Fibroblast of villous mesenchyme (primary cell): Measurements from ENCODE around the gene SLC35D2. TPM values are rescaled to one million over a fixed set of nuclear protein-coding genes. Genes with fewer than 3 reads are reported as not detected.

Source experiments
- DNase-seq: peaks from one replicate; pipeline ENCODE4 v3.0.0-alpha.2; 2010; ENCODE audit warnings: low read depth
- H3K4me3 ChIP-seq: 2 replicates; pipeline ENCODE4 v1.5.1; 2011; ENCODE audit warnings: low read depth, mild to moderate bottlenecking, low read length
- total RNA-seq: library from RNA; depleted of rRNA; stranded (reverse); fragments of >200 nt; gene quantifications from 2 replicates; pipeline ENCODE4 v1.2.3, GENCODE V29; 2012
- TF ChIP-seq, protein P1 (sequence below): IDR thresholded peaks from 2 replicates; pipeline ENCODE4 v1.5.1; 2012; ENCODE audit warnings: low read depth, mild to moderate bottlenecking, low read length; ENCODE audit not compliant: insufficient read depth

The SLC35D2 gene
- total RNA-seq, 1 donor = 19.0 TPM

- H3K4me3 ChIP-seq = no peak overlapping the region
- DNase-seq = no peak
- TF ChIP-seq, protein P1, sequence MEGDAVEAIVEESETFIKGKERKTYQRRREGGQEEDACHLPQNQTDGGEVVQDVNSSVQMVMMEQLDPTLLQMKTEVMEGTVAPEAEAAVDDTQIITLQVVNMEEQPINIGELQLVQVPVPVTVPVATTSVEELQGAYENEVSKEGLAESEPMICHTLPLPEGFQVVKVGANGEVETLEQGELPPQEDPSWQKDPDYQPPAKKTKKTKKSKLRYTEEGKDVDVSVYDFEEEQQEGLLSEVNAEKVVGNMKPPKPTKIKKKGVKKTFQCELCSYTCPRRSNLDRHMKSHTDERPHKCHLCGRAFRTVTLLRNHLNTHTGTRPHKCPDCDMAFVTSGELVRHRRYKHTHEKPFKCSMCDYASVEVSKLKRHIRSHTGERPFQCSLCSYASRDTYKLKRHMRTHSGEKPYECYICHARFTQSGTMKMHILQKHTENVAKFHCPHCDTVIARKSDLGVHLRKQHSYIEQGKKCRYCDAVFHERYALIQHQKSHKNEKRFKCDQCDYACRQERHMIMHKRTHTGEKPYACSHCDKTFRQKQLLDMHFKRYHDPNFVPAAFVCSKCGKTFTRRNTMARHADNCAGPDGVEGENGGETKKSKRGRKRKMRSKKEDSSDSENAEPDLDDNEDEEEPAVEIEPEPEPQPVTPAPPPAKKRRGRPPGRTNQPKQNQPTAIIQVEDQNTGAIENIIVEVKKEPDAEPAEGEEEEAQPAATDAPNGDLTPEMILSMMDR = no peak
Measured at GRCh38 chr9:96388144-96388543, 4.6 kb upstream of the SLC35D2 start.

DNA sequence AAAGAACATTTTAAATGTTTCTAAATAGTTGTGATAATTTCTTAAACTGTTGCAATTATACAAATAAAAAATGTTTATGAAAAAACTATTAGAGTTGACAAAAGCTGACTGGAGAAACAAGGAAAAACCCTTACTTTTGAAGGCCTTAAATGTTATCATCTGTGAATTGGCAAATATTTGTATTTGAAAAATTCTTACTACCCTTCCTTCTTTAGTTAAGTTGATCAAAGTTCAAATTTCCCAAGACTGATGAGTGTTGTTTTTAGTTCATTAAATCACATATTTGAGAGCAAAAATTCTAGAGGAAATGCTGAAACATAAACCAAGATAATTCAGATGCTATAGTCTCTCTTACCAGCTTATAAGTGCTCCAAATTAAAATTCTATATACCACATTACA, 2.6 kb upstream of the SLC35D2 start:
- TF ChIP-seq, protein P1 = no peak
- H3K4me3 ChIP-seq = no peak overlapping the region
- DNase-seq = no peak

- H3K4me3 ChIP-seq = peak overlapping the region; percentile 68
- DNase-seq = no peak
- TF ChIP-seq, protein P1 = no peak
Measured at GRCh38 chr9:96382839-96383164, 709 bp downstream of the SLC35D2 start.

DNA sequence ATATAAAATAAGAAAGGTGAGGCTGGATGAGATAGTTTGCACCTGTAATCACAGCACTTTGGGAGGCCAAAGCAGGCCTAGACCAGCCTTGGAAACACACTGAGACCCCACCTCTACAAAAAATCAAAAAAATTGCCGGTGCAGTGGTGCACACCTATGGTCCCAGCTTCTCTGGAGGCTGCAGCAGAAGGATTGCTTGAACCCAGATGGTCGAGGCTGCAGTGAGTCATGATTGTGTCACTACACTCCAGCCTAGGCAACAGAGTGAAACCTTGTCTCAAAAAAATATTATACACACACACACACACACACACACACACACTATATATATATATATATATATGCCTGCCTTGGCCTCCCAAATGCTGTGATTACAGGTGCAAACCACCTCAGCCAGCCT, 1.3 kb downstream of the SLC35D2 start:
- no peak overlapping the region for H3K4me3 ChIP-seq
- peak; percentile 22 for DNase-seq
- TF ChIP-seq, protein P1 = no peak

DNA sequence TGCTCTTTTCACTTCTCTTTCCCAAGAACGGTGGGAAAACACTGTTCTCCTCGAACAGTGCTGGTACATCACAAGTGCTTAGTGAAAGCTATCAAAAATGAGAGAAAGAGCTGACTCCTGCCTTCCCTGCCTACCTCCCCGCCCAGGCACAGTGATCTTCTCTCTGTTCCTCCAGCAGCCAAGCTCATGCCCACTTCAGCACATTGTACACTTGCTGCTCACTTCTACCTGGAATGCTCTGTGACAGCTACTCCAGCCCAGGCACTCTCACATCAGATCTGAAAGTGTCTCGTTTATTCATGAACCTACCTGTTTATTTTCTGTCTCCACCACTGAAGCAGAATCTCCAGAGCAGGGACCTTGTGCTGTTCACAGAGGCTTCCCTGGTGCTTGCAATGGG, 1.8 kb downstream of the SLC35D2 start:
- TF ChIP-seq, protein P1 = no peak
- H3K4me3 ChIP-seq = no peak overlapping the region
- DNase-seq = no peak

GRCh38 chr9:96381125-96381524, 2.4 kb downstream of the SLC35D2 start:
- no peak overlapping the region for H3K4me3 ChIP-seq
- no peak for DNase-seq
- TF ChIP-seq, protein P1 = no peak

- TF ChIP-seq, protein P1 = no peak
- no peak overlapping the region for H3K4me3 ChIP-seq
- DNase-seq = no peak
Measured at GRCh38 chr9:96379461-96379860, 4.0 kb downstream of the SLC35D2 start.
